HS-5 (cell line): ENCODE data around the gene DZANK1.
"Not testable (repeated sequence)": the region's sequence is repeated elsewhere in the genome, so short reads cannot be mapped to it uniquely, and the experiment has no call there.

ENCODE experiments used
- DNase-seq: peaks from one replicate; pipeline ENCODE4 v3.0.0-alpha.2; 2012; ENCODE audit warnings: low read depth

DZANK1 gene

DNA sequence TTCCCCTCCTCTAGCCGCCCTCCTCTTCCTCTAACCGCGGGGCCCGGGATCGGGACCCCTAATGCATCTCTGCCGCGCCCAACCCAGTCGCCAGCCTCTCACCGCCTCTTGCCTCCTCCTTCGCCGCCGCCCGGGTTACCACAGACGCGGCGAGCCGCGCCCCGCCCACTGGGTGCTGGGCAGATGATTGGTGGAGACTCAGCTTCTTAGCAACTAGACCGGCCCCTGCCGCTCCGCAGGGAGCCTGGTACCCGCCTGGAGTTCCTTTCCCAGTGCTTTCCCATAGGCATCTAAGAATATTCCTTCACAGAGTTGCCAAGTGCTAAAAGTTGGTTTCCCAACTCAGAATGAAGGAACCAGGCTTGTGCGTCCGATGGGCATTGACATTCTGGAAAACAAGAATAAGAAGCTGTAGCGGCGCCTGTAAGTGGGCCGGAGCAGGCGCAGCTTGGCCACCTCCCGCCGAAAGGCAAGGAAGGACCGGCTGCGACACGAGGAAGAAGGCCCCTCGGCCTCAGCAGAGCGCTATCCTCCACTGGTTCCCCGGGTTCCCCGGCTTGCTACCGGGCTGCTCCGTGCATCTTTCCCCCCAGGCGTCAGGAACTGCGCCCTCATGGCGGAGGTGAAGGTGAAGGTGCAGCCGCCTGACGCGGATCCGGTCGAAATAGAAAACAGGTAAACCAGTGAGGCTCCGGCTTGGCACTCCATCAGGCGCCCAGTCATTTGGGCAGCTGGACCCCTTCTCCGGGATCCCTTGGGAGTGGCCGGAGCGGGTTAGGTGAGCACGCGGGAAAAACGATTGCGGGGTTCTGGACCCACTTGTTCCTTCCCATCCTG lies at the start of gene DZANK1, which contains the start of gene POLR3F:
DZANK1 (minus strand) TSS at position 137 of the 837 bp plus-strand sequence. CDS start 1,672 bp downstream, outside the sequence.
POLR3F (plus strand) TSS at position 497 of the 837 bp plus-strand sequence; CDS start at position 614, 117 bp downstream.
- peak; percentile 93 for DNase-seq

DNA sequence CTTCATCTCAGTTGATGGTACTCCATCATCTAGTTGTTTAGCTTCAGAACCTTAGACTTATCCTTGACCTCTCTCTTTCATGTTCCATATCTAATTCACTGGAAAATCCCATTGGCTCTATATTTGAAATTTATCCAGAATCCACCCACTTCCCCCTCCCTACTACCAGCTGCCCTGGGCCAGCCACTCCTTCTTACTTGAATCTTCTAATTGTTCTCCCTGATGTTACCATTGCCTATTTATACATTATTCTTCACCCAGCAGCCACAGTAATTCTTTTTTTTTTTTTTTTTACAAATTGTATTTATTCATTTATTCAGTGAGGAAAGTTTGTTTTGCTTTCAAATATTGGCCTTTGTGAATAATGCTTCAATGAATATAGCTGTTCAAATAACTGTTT lies 49.1 kb upstream of the DZANK1 start:
- no peak for DNase-seq

DNA sequence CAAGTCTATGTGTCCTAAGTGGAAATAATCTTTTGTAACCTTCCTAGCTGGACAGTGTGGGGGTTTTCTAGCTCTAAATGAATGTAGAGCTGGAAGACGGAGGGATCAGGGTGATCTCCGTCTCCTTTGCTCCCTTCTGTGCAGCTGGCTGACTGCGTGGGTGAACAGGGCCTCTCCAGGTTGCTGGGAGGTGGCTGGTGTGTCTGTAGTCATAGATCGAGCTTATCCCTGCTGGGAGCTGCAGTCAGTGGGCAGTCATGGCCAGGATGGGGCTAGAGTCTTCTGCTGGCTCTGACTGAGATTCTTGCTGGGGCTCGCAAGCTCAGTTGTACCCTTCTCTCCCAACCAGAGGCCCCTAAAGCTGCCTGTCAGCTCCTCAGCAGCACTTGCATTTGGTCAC lies 47.3 kb upstream of the DZANK1 start:
- DNase-seq = no peak

GRCh38 chr20:18513208-18513607 lies 46.4 kb upstream of the DZANK1 start:
- DNase-seq = no peak

DNA sequence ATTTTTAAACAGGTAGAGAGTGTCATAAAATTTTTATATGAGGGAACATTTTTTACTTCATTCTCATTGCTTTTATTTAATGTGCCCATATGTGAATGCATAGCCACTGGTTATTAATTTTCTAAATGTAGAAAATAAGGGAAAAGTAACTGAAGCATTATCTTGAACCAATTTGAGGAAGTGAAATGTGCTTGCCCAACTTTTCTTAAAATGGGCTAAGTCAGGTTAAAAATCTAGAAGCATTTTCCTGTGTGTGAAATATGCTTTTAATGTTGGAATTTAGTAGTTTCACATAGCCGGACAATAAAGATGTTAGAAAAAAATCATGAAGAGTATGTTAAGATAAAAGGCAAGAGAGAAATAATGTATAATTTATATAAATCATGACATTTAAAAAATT lies 44.7 kb upstream of the DZANK1 start:
- no peak for DNase-seq

GRCh38 chr20:18507218-18508191 lies 40.7 kb upstream of the DZANK1 start, which contains the start of gene SEC23B:
Gene SEC23B (plus strand): TSS chr20:18507940. CDS start chr20:18510836, 2,896 bp downstream.
- DNase-seq = peak; percentile 94

- DNase-seq = no peak
Measured at GRCh38 chr20:18506744-18507143, 39.9 kb upstream of the DZANK1 start.

DNA sequence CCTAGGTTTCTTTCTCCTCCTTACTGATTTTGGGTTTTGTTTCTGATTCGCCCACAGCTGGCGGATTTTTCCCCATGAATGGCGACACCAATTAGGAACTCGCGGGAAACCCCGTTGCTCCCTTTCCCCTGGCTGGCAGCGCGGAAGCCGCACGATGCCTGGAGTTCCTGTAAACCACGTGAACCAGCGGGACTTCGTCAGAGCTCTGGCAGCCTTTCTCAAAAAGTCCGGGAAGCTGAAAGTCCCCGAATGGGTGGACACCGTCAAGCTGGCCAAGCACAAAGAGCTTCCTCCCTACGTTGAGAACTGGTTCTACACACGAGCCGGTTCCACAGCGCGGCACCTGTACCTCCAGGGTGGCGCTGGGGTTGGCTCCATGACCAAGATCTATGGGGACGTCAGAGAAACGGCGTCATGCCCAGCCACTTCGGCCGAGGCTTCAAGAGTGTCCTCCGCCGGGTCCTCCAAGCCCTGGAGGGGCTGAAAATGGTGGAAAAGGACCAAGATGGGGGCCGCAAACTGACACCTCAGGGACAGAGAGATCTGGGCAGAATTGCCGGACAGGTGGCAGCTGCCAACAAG lies 37.7 kb upstream of the DZANK1 start:
- DNase-seq = no peak

DNA sequence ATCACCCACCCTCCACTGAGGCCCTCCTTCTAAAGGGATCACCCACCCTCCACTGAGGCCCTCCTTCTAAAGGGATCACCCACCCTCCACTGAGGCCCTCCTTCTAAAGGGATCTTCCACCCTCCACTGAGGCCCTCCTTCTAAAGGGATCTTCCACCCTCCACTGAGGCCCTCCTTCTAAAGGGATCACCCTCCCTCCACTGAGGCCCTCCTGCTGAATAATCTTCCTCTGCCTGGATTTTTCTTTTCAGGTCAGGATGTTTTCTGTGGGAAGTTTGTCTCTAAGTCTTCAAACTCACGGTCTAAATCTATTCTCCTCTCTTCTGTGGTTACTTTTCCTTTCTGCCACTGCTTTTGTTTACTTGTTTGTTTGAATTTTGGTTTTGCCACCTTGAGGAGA lies 34.8 kb upstream of the DZANK1 start:
- DNase-seq = not testable (repeated sequence)

DNA sequence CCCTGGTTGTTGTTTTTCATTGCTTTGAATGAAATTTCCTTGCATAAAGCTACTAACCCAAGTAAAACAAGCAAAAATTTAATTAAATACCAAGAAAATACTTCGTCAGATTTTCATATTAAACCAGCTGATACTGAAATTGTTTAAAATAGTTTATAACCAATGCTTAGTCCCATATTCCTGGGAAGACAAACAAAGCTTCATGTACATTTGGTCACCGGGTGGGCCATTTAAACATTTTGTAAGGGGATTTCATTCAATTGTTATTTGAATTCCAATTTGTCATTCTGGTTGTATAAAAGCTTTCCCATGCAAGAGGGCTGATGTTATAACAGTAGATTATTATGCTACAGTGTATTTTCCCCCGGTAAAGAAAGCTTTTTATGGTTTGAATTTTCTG lies 30.8 kb upstream of the DZANK1 start:
- no peak for DNase-seq

GRCh38 chr20:18496740-18497592 lies 30.1 kb upstream of the DZANK1 start, which contains the start of gene RBBP9:
Gene RBBP9 (minus strand): TSS chr20:18497225. CDS start chr20:18497167, 58 bp downstream.
- peak; percentile 29 for DNase-seq

- no peak for DNase-seq
Measured at GRCh38 chr20:18496042-18496441, 29.2 kb upstream of the DZANK1 start.

- no peak for DNase-seq
Measured at GRCh38 chr20:18488301-18488700, 21.5 kb upstream of the DZANK1 start.

DNA sequence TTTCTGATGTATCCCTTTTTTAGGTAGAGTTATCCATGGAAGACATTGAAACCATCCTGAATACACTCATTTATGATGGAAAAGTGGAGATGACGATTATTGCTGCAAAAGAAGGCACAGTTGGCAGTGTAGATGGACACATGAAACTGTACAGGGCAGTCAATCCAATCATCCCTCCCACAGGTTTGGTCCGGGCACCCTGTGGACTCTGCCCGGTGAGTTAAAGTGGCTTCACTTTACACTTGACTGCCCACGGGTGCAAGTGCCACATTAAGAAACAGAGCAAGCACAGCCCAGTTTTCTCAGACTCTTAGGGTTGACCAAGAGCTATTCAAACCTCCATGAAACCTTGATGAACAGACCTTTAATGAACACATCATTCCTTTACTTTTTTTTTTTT lies 14.8 kb upstream of the DZANK1 start:
- DNase-seq = no peak

- no peak for DNase-seq
Measured at GRCh38 chr20:18477821-18478220, 11.0 kb upstream of the DZANK1 start.

DNA sequence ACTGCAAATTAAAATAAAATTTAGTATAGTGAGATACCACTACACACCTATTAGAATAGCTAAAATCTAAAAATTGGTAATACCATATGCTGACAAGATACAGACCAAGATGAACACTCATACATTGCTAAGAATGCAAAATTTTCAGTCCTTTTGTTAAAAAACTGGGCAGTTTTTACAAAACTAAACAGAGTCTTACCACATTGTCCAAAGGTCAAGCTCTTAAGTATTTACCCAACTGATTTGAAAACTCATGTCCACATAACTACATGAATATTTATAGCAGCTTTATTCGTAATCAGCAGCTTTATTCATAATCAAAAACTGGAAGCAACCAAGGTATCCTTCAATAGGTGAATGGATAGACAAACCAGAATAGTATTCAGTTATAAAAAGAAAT lies 10.4 kb upstream of the DZANK1 start:
- DNase-seq = no peak

GRCh38 chr20:18466574-18466893 lies 296 bp downstream of the DZANK1 start:
- DNase-seq = no peak

GRCh38 chr20:18465536-18466200 lies 1.2 kb downstream of the DZANK1 start:
- DNase-seq = no peak

- DNase-seq = no peak
Measured at GRCh38 chr20:18456600-18456999, 10.2 kb downstream of the DZANK1 start.

- no peak for DNase-seq
Measured at GRCh38 chr20:18443886-18444285, 22.9 kb downstream of the DZANK1 start.

GRCh38 chr20:18440403-18440802 lies 26.4 kb downstream of the DZANK1 start:
- no peak for DNase-seq
